Stimulated activated effector memory CD8-positive, alpha-beta T cell treated with anti-CD3 and anti-CD28 coated beads, Interleukin-12 subunit alpha, Interleukin-12 subunit beta, amount 100 ng/mL, for 72 hours (primary cell): ENCODE results near the gene EMC8.
A peak's percentile ranks its signal among the peaks of the same experiment; 100 is the strongest.

Experiments used
- ATAC-seq: fragments of 150-1000 bp; cut with Tn5 transposase; 2 replicates; pipeline ENCODE4 v1.10.0; 2021
- DNase-seq, 2 donors: peaks; one replicate each; pipeline ENCODE4 v3.0.0; 2021 to 2022; ENCODE audit warnings: low spot score in 2 of 2
- H3K27ac Mint-ChIP-seq: one replicate; pipeline ENCODE4 v1.8.0; 2022; ENCODE audit warnings: mild to moderate bottlenecking, mixed read lengths
- H3K36me3 Mint-ChIP-seq: one replicate; pipeline ENCODE4 v1.8.0; 2022; ENCODE audit warnings: mild to moderate bottlenecking, mixed read lengths
- H3K4me1 Mint-ChIP-seq: one replicate; pipeline ENCODE4 v1.8.0; 2022; ENCODE audit warnings: mixed read lengths
- H3K4me3 Mint-ChIP-seq: one replicate; pipeline ENCODE4 v1.8.0; 2022; ENCODE audit warnings: mild to moderate bottlenecking, mixed read lengths
- H3K9me3 Mint-ChIP-seq: one replicate; pipeline ENCODE4 v1.8.0; 2022; ENCODE audit warnings: mixed read lengths

EMC8 gene

GRCh38 chr16:85767531-85767930 is 31.8 kb downstream of the EMC8 start:
- ATAC-seq (peak; percentile 43), DNase-seq (no peak)
- Mint-ChIP-seq H3K9me3 (no peaks in the 10 kb centered on the region), H3K36me3 (peaks cover 14% of the 10 kb centered on the region), H3K27ac (no peak overlapping the region), H3K4me1 (no peaks in the 10 kb centered on the region), H3K4me3 (no peak overlapping the region)

GRCh38 chr16:85765767-85766166 is 33.6 kb downstream of the EMC8 start:
- Mint-ChIP-seq H3K4me3 (no peak overlapping the region), H3K4me1 (no peaks in the 10 kb centered on the region), H3K27ac (no peak overlapping the region), H3K36me3 (peaks cover 4% of the 10 kb centered on the region), H3K9me3 (no peaks in the 10 kb centered on the region)
- no peak for ATAC-seq
- no peak for DNase-seq

- DNase-seq (no peak), ATAC-seq (no peak)
- H3K4me3 Mint-ChIP-seq = no peak overlapping the region
- H3K4me1 Mint-ChIP-seq = no peaks in the 10 kb centered on the region
- no peaks in the 10 kb centered on the region for H3K36me3 Mint-ChIP-seq
- no peak overlapping the region for H3K27ac Mint-ChIP-seq
- no peaks in the 10 kb centered on the region for H3K9me3 Mint-ChIP-seq
Observed at GRCh38 chr16:85765211-85765610, 34.1 kb downstream of the EMC8 start.

- Mint-ChIP-seq H3K4me1 (peaks cover 12% of the 10 kb centered on the region), H3K9me3 (no peaks in the 10 kb centered on the region), H3K36me3 (no peaks in the 10 kb centered on the region), H3K27ac (no peak overlapping the region), H3K4me3 (no peak overlapping the region)
- no peak for ATAC-seq
- DNase-seq = no peak
Observed at GRCh38 chr16:85763616-85764015, 35.7 kb downstream of the EMC8 start.

GRCh38 chr16:85762970-85763369 is 36.4 kb downstream of the EMC8 start:
- H3K4me3 Mint-ChIP-seq = no peak overlapping the region
- ATAC-seq = no peak
- no peaks in the 10 kb centered on the region for H3K36me3 Mint-ChIP-seq
- no peak for DNase-seq
- no peaks in the 10 kb centered on the region for H3K9me3 Mint-ChIP-seq
- H3K4me1 Mint-ChIP-seq = peaks cover 12% of the 10 kb centered on the region
- H3K27ac Mint-ChIP-seq = no peak overlapping the region

- Mint-ChIP-seq H3K4me3 (no peak overlapping the region), H3K9me3 (no peaks in the 10 kb centered on the region), H3K4me1 (peaks cover 16% of the 10 kb centered on the region), H3K27ac (no peak overlapping the region), H3K36me3 (no peaks in the 10 kb centered on the region)
- ATAC-seq = no peak
- DNase-seq = no peak
Observed at GRCh38 chr16:85761861-85762260, 37.5 kb downstream of the EMC8 start.

- H3K27ac Mint-ChIP-seq = no peak overlapping the region
- peak; percentile 29 for ATAC-seq
- H3K4me1 Mint-ChIP-seq = peaks cover 26% of the 10 kb centered on the region
- no peaks in the 10 kb centered on the region for H3K9me3 Mint-ChIP-seq
- H3K36me3 Mint-ChIP-seq = no peaks in the 10 kb centered on the region
- H3K4me3 Mint-ChIP-seq = no peak overlapping the region
- DNase-seq = no peak
Observed at GRCh38 chr16:85759631-85760419, 39.5 kb downstream of the EMC8 start.

GRCh38 chr16:85759136-85759535 is 40.2 kb downstream of the EMC8 start:
- Mint-ChIP-seq H3K36me3 (no peaks in the 10 kb centered on the region), H3K4me3 (no peak overlapping the region), H3K27ac (no peak overlapping the region), H3K4me1 (peaks cover 26% of the 10 kb centered on the region), H3K9me3 (no peaks in the 10 kb centered on the region)
- ATAC-seq = no peak
- no peak for DNase-seq

GRCh38 chr16:85757341-85757822 is 42.0 kb downstream of the EMC8 start:
- H3K36me3 Mint-ChIP-seq = no peaks in the 10 kb centered on the region
- no peaks in the 10 kb centered on the region for H3K9me3 Mint-ChIP-seq
- H3K4me1 Mint-ChIP-seq = peaks cover 26% of the 10 kb centered on the region
- no peak overlapping the region for H3K27ac Mint-ChIP-seq
- H3K4me3 Mint-ChIP-seq = no peak overlapping the region
- ATAC-seq (peak; percentile 83), DNase-seq (no peak)

- H3K27ac Mint-ChIP-seq = no peak overlapping the region
- ATAC-seq (peak; percentile 55), DNase-seq (no peak)
- H3K4me3 Mint-ChIP-seq = no peak overlapping the region
- H3K4me1 Mint-ChIP-seq = peaks cover 31% of the 10 kb centered on the region
- no peaks in the 10 kb centered on the region for H3K36me3 Mint-ChIP-seq
- no peaks in the 10 kb centered on the region for H3K9me3 Mint-ChIP-seq
Observed at GRCh38 chr16:85755929-85756768, 43.2 kb downstream of the EMC8 start.

- Mint-ChIP-seq H3K4me3 (no peak overlapping the region), H3K27ac (no peak overlapping the region), H3K9me3 (no peaks in the 10 kb centered on the region), H3K4me1 (peaks cover 34% of the 10 kb centered on the region), H3K36me3 (no peaks in the 10 kb centered on the region)
- ATAC-seq = no peak
- no peak for DNase-seq
Observed at GRCh38 chr16:85754413-85754812, 44.9 kb downstream of the EMC8 start.

- Mint-ChIP-seq H3K9me3 (no peaks in the 10 kb centered on the region), H3K4me1 (peaks cover 29% of the 10 kb centered on the region), H3K27ac (no peak overlapping the region), H3K36me3 (no peaks in the 10 kb centered on the region), H3K4me3 (no peak overlapping the region)
- ATAC-seq = no peak
- no peak for DNase-seq
Observed at GRCh38 chr16:85753976-85754375, 45.4 kb downstream of the EMC8 start.

GRCh38 chr16:85753559-85753958 is 45.8 kb downstream of the EMC8 start:
- Mint-ChIP-seq H3K4me3 (no peak overlapping the region), H3K27ac (no peak overlapping the region)

GRCh38 chr16:85752511-85753420 is 46.6 kb downstream of the EMC8 start:
- Mint-ChIP-seq H3K9me3 (no peaks in the 10 kb centered on the region), H3K4me1 (peaks cover 25% of the 10 kb centered on the region), H3K27ac (no peak overlapping the region), H3K4me3 (no peak overlapping the region), H3K36me3 (no peaks in the 10 kb centered on the region)
- ATAC-seq = no peak
- DNase-seq = no peak

More at GRCh38 chr16:85753559-85753958, 45.8 kb downstream of the EMC8 start:
- DNase-seq = no peak
- Mint-ChIP-seq H3K9me3 (no peaks in the 10 kb centered on the region), H3K36me3 (no peaks in the 10 kb centered on the region), H3K4me1 (peaks cover 25% of the 10 kb centered on the region)
- no peak for ATAC-seq
